ENCODE data around the gene GADL1.

The GADL1 gene

DNA sequence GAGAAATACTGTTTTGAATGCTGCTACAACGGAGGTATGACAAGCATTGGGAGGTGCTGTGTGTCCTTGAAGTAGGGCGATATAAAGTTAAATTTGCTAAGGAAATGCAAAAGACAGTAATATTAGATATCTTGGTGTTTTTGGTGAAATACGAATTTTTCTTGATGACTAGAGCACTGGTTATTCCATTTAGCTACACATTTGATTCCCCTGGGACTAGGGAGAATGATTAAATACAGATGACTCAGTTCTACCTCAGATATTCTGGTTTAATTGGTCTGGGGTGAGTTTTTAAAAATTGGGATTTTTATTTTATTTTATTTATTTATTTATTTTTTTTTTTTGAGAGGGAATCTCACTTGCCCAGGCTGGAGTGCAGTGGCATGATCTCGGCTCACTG is 18.7 kb upstream of the GADL1 start:
- TF ChIP-seq, protein P1, sequence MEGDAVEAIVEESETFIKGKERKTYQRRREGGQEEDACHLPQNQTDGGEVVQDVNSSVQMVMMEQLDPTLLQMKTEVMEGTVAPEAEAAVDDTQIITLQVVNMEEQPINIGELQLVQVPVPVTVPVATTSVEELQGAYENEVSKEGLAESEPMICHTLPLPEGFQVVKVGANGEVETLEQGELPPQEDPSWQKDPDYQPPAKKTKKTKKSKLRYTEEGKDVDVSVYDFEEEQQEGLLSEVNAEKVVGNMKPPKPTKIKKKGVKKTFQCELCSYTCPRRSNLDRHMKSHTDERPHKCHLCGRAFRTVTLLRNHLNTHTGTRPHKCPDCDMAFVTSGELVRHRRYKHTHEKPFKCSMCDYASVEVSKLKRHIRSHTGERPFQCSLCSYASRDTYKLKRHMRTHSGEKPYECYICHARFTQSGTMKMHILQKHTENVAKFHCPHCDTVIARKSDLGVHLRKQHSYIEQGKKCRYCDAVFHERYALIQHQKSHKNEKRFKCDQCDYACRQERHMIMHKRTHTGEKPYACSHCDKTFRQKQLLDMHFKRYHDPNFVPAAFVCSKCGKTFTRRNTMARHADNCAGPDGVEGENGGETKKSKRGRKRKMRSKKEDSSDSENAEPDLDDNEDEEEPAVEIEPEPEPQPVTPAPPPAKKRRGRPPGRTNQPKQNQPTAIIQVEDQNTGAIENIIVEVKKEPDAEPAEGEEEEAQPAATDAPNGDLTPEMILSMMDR (conservative IDR thresholded peaks at IDR 0.05; ENCODE audit: low read depth, low read length): no peak
- H3K4me3 ChIP-seq (ENCODE audit: low read depth, low read length): no peak overlapping the region
- DNase-seq (ENCODE audit: low read depth): peak; percentile 39

DNA sequence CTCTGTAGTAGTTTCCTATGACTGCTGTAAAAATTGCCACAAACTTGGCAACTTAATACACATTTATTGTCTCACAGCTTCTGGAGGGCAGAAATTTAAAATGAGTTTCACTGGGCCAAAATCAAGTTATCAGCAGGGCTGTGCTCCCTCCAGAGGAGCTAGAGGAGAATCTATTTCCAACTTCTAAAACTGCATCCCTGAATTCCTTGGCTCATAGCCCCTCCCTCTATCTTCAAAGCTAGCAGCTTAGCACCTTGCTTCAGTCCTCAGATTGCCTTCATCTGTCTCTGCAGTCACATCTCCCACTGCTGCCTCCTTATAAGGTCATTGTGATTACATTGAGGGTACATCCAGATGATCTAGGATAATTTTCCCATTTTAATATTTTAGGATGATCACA is 17.8 kb upstream of the GADL1 start:
- no peak for DNase-seq (ENCODE audit: low read depth)
- TF ChIP-seq, protein P1 (conservative IDR thresholded peaks at IDR 0.05; ENCODE audit: low read depth, low read length): no peak
- H3K4me3 ChIP-seq (ENCODE audit: low read depth, low read length): no peak overlapping the region

DNA sequence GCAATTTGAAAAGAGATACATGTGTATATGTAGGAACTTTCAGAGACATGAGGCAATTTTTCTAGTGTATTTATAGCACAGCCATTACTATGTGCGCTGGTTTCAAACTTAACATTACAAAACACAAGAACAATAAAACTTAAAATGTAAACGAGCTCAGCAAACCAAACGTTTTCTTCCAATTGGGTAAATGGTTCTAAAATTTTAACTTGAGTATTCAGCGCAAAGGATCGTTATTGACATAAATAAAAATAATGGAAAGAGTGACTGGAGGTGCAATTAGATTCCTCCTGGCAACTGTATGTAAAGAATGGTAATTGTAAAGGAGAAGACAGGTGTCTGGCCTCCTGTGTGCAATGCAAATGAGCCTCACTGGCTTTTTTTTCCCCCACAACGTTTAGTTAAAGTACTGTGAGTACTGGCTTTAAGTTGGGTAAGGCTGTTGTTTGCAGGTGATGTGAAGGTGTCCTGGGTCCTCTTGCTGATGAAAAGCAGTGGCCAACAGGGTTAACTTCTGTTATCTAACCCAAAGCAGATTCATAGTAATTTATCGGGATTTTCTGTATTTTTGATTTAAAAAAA is 14.1 kb upstream of the GADL1 start:
- H3K4me3 ChIP-seq (ENCODE audit: low read depth, low read length): no peak overlapping the region
- DNase-seq (ENCODE audit: low read depth): no peak
- TF ChIP-seq, protein P1 (conservative IDR thresholded peaks at IDR 0.05; ENCODE audit: low read depth, low read length): no peak

DNA sequence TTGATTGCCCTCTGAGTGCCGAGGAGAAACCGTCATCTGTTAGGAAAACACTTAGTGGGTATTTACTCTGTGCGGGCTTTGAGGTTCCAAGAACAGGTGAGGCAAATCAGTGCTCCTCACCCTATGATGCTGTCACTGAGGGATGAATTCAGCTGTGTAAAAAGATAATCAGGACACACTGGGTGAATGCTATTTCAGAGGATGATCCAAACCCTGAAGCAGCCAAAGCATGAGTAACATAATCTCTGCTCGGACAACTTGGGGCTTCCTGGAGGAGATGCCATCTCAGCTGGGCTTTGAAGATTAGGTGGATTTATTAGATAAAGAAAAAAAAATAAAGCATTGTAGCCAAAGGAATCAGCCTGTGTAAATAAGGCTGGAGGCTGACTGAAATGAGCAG is 10.5 kb upstream of the GADL1 start:
- DNase-seq (ENCODE audit: low read depth): no peak
- H3K4me3 ChIP-seq (ENCODE audit: low read depth, low read length): no peak overlapping the region
- TF ChIP-seq, protein P1 (conservative IDR thresholded peaks at IDR 0.05; ENCODE audit: low read depth, low read length): no peak

DNA sequence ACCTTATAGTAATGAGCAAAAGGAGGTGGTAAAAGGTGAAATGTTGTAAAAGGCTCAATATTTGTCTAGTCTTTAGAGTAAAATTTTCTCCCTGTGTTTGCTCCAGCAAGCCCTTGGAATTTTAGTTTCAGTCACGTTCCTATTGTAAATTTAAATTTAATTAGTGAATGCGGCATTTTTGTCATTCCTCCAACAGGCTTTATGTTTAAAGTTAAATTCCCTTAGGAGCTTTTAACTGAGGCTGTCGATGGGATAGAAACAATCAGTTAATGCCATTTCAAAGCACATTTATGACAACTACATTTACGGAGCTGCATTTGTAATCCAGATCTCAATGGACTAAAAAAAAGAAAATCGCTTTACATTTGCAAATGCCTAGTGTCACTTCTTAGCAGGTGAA is 868 bp upstream of the GADL1 start:
- H3K4me3 ChIP-seq (ENCODE audit: low read depth, low read length): no peak overlapping the region
- no peak for DNase-seq (ENCODE audit: low read depth)
- TF ChIP-seq, protein P1 (conservative IDR thresholded peaks at IDR 0.05; ENCODE audit: low read depth, low read length): no peak

DNA sequence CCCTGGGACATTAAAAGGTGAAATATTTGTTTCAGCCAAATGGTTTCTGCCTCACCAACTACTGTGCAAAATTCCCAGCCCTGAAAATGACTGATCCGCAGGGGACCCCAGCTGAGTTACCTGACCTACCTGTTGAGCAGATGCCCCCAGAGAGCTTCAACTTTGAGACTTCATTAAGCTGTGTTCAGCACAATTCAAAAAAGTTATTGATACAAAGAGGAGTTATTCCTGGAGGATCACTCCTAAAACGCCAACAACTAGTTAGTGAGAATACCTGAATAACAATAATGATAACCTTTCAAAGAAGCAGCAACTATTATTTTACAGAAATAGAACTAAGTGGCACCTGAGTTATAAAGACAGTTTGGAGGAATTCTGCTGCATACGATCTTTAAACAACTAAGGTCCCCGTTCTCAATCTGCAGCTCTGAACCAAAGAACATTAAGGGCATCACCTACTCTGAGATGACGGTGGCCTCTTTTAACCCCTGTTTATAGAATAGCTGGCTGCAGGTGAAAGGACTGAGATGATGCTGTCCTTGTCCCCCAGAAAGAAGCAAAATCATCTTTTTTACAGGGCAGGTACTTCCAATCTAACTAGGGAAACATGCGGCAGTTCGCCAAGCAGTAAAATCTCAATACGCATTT is 659 bp downstream of the GADL1 start:
- TF ChIP-seq, protein P1 (conservative IDR thresholded peaks at IDR 0.05; ENCODE audit: low read depth, low read length): no peak
- H3K4me3 ChIP-seq (ENCODE audit: low read depth, low read length): no peak overlapping the region
- no peak for DNase-seq (ENCODE audit: low read depth)

DNA sequence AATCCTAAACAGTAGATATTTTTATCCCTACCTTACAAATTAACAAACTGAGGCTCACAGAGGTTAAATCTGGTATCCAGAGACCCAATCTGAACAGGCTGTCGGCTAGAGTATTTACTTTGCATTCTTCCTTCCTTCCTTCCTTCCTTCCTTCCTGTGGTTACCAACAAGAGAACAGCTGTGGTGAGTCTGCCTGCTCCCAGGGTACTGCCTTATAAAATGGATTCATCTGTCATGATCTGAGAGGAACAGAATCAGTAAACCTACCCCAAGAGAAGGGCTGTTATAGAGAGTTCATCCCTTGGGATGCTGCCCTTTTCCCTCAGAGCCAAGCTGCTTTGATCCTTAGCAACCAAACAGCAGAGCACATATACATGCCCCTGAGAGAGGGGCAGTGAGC is 3.6 kb downstream of the GADL1 start:
- DNase-seq (ENCODE audit: low read depth): no peak

More for the DNA sequence above, 3.6 kb downstream of the GADL1 start:
- TF ChIP-seq, protein P1 (conservative IDR thresholded peaks at IDR 0.05; ENCODE audit: low read depth, low read length): no peak
- no peak overlapping the region for H3K4me3 ChIP-seq (ENCODE audit: low read depth, low read length)
